ENCODE results near the gene TLR9.

The TLR9 gene

DNA sequence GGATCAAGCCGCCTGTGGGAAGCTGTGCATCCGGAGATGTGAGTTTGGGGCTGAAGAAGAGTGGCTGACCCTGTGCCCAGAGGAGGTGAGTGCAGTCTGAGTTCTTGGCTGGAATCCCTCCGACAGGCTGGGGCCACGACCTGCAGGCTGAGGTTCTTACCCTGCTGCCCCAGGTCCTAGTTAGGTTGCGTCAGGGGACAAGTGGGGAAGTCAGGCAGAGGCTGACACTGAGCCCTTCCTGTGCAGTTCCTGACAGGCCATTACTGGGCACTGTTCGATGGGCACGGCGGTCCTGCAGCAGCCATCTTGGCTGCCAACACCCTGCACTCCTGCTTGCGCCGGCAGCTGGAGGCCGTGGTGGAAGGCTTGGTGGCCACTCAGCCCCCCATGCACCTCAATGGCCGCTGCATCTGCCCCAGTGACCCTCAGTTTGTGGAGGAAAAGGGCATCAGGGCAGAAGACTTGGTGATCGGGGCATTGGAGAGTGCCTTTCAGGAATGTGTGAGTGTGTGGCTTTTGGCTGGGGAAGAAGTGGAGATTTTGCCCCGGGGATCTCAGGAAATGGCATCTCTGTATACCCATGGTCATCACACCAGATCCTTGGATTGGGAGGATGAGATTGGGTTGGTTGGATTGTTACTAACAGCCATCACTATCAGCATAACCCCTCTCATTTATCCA, 21.4 kb upstream of the TLR9 start:
- DNase-seq (ENCODE audit: low spot score): no peak

GRCh38 chr3:52246264-52246620, 20.8 kb upstream of the TLR9 start:
- DNase-seq (ENCODE audit: low spot score): no peak

DNA sequence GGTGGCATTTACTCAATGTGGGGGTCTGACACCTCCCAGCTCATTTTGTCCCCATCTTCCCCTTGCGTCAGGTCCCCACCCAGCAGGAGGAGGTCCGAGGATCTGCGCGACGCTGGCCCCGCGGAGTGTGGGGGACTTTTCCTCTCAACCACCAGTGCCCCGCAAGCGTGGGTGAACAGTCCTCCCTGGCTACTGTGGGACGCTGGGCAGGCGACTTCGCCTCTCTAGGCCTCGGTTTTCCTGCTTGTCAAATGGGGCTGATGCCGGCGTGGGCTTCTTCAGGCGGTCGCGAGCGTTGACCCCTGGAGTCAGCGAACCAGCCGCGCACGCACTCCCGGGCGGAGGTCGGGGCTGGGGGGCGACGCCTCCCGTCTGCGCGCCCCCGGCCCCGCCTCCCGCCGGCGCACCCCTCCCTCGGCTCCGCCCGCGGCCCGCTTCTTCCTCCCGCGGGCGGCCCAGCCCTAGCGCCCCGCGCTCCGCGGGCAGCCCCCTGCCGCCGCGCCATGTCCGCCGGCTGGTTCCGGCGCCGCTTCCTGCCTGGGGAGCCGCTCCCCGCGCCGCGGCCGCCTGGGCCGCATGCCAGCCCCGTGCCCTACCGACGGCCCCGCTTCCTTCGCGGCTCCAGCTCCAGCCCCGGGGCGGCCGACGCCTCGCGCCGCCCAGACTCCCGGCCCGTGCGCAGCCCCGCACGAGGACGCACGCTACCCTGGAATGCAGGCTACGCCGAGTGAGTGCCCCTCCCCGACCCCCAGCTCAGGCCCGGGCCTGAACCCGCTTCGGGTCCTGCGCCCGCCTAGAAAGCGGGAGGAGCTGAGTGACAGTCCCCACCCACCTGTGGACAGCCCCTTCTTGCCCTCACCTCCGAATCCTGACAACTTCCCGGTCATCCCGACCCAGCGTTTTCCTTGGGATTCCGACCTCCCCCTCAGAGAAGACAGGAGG, 20.1 kb upstream of the TLR9 start, which contains the start of gene PPM1M:
Gene PPM1M, plus strand, starts transcription at position 438 of the 942 bp plus-strand sequence. Its CDS starts 66 bp downstream, at position 504.
- DNase-seq (ENCODE audit: low spot score): peak; percentile 51

DNA sequence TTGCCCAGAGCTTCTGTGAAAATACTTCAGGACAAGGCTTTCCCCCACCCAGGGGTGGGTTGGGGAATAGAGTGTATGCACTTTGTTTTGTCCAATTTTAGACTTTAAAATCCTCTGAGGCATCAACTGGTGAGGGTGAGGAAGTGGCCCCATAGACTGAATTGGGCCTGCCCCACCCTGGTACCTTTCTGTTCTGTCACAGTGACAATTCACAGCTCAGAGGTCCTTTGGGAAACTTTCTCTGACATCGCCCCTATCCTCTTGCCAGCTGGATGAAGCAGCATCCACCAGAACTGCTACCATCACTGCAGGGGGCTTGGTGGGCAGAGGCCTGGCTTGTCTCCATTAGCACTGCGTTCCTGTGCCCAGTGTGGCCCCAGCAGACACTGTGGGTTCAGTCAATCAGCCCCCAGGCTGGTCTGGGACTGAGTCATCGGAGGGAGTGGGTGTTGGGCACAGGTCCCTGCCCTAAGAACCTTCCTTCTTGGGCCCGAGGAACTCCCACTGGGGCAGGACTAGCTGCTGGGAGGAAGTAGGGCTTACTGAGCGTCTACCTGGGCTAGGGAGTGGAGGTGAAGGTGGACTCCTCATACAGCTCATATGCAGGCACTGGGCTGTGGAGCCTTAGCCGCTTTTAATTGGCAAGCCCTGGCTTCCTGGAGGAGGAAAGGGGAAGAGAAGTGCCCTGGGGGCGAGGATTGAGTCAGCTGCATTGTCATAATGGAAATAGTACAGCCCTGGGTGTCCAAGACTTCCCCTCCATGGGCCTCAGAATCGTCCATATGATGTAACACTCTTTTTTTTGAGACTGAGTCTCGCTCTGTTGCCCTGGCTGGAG, 18.6 kb upstream of the TLR9 start:
- DNase-seq (ENCODE audit: low spot score): peak; percentile 41

DNA sequence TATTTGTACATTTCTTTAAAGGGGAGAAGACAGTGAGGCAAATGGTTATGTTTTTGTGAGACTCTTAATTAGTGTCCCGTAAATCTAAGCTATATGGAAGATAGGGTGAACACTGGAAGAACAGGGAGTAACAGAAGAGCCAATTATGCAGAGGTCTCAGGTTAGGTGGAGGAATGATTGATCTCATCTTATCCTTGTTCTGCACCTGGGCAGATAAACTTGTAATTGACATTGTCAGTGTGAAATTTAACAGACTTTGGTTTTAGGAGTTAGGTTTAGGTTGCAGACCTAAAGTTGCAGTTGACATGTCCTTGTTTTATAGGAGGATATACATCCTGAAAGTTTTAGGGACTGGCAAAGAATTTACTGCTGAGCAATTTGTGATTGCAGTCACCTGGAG, 16.6 kb upstream of the TLR9 start:
- no peak for DNase-seq (ENCODE audit: low spot score)

- DNase-seq (ENCODE audit: low spot score): no peak
Observed at GRCh38 chr3:52240886-52241370, 15.5 kb upstream of the TLR9 start.

- peak; percentile 80 for DNase-seq (ENCODE audit: low spot score)
Observed at GRCh38 chr3:52240059-52240885, 14.8 kb upstream of the TLR9 start.

DNA sequence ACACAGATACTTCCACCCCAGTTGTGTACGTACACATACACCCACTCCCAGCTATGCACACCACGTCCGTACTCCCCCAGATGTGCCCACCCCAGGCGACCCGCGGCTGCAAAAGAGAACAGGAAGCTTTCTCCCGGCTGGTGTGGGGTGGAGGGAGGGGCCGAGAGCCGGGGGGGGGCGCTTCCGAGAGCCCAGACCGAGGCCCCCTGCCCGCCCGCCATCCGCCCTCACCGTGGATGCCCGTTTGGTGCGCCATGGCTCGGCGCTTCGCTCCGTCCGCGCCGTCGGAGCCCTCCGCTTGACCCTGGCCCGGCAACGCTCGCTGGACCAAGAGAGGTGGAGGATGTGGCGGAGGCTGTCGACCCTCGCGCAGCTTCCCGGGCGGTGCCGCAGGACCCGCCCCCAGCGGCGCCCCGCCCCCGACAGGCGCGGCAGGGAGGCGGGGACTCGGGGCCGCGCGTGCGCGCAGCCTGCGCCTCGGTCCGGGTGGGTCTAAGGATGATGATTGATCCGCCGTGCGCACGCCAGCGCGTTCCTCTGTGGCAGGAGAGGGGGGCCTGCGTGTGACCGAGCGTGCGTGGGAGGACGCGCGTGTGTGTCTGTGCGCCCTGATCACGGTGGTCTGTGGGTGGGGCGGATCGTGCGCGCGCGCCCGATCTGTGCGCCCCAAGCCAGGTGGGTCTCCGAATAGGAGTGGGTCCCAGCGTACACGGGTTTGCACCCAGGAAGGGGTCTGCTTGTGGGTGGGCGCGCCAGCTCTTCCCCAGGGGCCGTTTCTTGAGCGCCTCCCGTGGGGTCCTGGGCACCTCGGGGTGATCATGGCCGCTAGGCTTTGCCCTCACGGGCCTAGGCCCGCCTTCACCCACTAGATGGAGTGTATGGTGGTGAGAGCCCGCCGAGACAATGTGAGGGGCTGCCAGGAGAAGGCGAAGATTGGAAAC, 13.6 kb upstream of the TLR9 start, which contains the start of gene TWF2:
Gene TWF2, minus strand, starts transcription at position 398 of the 941 bp plus-strand sequence. Its CDS starts 142 bp downstream, at position 256.
- peak; percentile 83 for DNase-seq (ENCODE audit: low spot score)

DNA sequence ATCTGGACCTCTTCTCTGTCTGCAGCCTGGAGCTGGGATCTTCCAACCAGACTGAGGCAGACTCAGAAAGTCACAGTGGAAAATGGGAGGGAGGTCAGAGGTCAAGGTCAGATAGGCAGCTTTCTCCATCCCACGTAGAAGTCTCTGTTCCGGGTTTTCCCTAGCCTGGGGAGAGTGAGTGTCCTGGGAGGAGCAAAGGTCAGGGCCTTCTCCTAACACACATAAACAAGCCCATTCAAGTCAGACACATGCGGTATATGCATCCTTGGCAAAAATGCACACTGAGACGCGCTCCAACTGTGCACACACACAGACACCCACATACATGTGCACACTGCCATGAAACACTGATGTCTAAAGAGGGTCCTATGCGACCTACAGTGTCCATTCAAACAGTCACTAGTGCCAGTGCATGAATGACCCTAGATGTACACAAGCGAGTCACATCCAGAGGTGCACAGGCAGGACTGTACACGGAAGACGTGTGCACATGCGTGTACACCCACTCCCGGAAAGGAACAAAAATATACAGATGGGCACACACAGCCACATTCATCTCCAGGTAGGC, 12.8 kb upstream of the TLR9 start:
- DNase-seq (ENCODE audit: low spot score): peak; percentile 72

DNA sequence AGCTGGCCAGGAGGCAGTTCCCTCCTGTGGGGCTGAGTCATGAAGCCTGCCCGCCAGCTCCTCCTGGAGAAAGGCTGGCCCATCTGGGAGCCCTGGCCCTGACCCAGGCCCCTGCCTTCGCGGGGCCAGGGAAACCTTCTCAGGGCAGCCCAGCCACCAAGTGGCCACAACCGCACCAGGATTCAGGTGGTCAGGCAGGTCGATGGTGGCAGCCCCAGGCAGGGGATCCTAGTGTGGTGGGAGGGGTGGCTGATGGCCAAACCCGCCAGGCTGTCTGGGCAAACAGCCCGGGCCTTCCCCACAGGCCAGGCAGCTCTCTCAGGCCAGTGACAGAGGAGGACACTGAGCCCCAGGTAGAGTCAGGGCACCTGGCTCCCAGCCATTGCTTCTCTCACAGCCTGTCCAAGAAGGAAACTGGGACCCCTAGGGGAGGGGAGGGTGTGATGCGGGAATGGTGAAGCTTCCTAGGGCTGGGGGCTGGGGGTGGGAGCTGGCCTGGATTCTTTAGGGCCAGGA, 12.3 kb upstream of the TLR9 start:
- DNase-seq (ENCODE audit: low spot score): peak; percentile 89

- no peak for DNase-seq (ENCODE audit: low spot score)
Observed at GRCh38 chr3:52237006-52237656, 11.7 kb upstream of the TLR9 start.

DNA sequence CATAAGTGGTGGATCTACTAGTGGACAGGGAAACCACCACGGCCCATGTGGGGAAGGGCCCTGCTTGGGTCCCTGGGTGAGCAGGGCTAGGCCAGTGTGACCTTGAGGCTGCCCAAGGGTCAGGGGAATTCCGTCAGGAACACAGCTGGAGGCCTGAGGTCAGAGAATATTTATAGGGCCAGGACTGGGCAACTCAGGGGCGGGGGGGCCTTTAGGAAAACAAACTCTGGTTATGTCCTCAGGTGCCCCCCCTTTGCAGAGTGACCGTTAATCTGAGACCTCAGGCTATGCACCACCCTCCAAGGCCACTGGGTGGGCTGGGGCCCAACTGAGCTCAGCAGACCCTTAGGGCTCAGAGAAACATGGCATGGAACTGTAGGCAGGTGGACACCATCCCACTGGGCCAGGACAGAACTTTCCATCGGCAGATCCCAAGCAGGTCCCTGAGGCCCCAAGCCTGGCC, 11.0 kb upstream of the TLR9 start:
- DNase-seq (ENCODE audit: low spot score): no peak

DNA sequence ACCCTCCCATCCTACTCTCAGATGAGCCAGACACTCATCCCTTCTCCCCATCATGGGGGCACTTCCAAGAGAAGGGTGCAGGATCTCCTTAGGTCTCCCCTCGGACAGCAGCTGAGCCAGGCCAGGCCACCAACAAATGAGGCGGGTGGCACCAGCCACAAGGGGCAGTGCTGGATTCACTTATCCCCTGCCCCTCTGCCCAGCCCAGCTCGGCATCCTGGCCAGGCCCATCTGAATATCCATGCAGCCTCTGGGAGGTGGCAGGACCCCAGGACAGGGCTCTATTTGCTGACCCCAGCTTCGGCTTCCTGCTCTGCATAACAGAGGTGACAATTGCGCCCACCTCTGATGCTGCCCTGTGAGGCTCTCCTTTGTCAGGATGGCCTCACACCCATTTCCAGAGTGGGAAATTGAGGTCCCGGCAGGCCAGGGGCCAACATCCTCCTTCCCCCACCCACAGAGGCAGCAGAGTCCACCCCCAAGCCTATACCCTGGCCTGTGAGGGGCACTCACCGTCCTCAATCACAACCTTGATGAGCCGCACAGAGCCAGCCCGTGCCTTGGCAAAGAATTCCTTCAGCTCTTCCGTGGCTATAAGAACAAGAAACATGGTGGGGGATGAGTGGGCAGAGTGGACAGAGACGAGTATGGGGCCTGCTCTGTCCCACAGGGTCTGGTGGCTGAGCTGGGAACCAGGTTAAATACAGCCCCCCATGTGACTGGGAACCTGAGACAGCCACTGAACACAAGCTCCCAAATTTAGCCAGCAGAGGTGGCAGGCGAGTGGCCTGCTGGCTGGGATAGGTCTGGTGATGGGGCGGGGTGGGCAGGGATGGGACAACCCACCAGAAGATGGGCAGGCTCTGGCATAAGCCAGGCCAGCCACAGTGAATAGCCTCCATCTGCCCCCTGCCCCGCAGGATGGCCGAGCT, 9.3 kb upstream of the TLR9 start:
- no peak for DNase-seq (ENCODE audit: low spot score)

GRCh38 chr3:52233968-52234367, 8.5 kb upstream of the TLR9 start:
- DNase-seq (ENCODE audit: low spot score): no peak

- no peak for DNase-seq (ENCODE audit: low spot score)
Observed at GRCh38 chr3:52233108-52233591, 7.7 kb upstream of the TLR9 start.

- no peak for DNase-seq (ENCODE audit: low spot score)
Observed at GRCh38 chr3:52232279-52233107, 7.0 kb upstream of the TLR9 start.

Data from RKO (cell line).